GM23248 (cell line): Measurements from ENCODE around the gene CCDC138.

Experiments
- EZH2 ChIP-seq: fragments of 200-600 bp; sonication (generic); IDR thresholded peaks from 2 replicates; pipeline ENCODE4 v1.6.1; 2018; ENCODE audit warnings: antibody characterized with exemption, mild to moderate bottlenecking; ENCODE audit not compliant: insufficient read depth, poor library complexity, severe bottlenecking
- EZH2phosphoT487 ChIP-seq: fragments of 200-600 bp; sonication (generic); IDR thresholded peaks from 2 replicates; pipeline ENCODE4 v1.6.1; 2018; ENCODE audit warnings: antibody characterized with exemption, moderate library complexity, mild to moderate bottlenecking, low read depth; ENCODE audit not compliant: insufficient read depth

DNA sequence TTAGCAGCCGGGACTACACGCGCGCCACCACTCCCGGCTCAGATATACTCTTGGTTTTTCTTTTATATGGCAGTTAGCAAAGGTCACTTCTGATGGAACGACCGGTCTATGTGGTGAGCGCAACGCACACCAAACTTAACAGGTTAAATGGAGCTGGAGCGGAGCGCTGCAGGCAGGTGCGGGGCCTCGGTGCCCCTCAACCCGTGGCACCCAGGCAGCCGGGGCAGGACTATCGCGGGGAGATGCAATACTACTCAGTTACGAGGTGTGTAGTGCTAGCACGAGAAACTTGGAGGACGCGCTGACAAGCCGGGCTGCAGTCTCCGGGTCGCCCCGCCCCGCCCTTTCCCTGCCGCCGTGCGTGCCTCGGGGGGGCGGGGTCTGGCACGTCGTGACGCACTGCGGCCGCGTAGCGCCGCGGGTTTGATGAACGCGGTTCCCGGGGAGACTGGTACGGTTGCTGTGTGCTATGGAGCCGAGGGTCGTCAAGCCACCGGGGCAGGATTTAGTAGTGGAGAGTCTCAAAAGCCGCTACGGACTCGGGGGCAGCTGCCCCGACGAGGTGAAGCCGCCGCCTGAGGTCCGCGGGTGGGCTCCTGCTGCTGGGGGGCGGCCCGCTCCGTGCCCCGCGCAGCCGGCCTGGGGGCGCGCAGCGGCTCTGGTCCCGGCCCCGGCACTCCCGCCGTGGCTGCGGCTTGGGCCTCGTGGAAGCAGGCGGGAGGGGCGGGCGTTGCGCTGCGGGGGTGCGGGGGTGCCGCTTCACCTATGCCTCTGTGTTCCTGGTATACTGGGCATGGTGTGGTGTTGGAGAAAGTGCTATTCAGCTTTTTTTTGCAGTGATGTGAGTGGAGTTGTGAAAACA, at the start of gene CCDC138:
- no peak for TF ChIP-seq EZH2
- no peak for TF ChIP-seq EZH2phosphoT487
